Breast epithelium (tissue), 4 donors: ENCODE data around the gene BIRC2. TPM values are rescaled to one million over a fixed set of nuclear protein-coding genes. Genes with fewer than 3 reads are reported as not detected.

ENCODE experiments used
- DNase-seq, 2 donors: peaks; one replicate each; pipeline ENCODE4 v3.0.0-alpha.2; 2019; ENCODE audit warnings: low spot score in 2 of 2
- H3K27ac ChIP-seq, 2 donors: fragments of 200-600 bp; sonication (generic) in 1 of 2; one replicate each; pipeline ENCODE4 v1.5.1; 2016 to 2019; ENCODE audit warnings: mild to moderate bottlenecking in 1 of 2
- H3K27me3 ChIP-seq, 2 donors: fragments of 200-600 bp; sonication (generic) in 1 of 2; one replicate each; pipeline versions ENCODE4 v1.5.1 to v1.6.0; 2017 to 2019; ENCODE audit warnings: control low read depth in 1 of 2, mild to moderate bottlenecking in 1 of 2
- H3K36me3 ChIP-seq: fragments of 200-600 bp; one replicate; pipeline ENCODE4 v1.5.1; 2019
- H3K4me1 ChIP-seq, 2 donors: fragments of 200-600 bp; sonication (generic); one replicate each; pipeline ENCODE4 v1.5.1; 2016 to 2019; ENCODE audit warnings: control low read depth in 1 of 2
- H3K4me3 ChIP-seq, 3 donors: fragments of 200-600 bp; sonication (generic); 1 replicate in 2 of 3; 2 replicates in 1 of 3; pipeline ENCODE4 v1.5.1; 2016 to 2019; ENCODE audit warnings: mild to moderate bottlenecking in 3 of 3, moderate library complexity in 2 of 3
- H3K9me3 ChIP-seq, 2 donors: fragments of 200-600 bp; sonication (generic) in 1 of 2; one replicate each; pipeline ENCODE4 v1.5.1; 2016 to 2019; ENCODE audit warnings: control low read depth in 1 of 2
- CTCF ChIP-seq, 3 donors: fragments of 450-650 bp; IDR thresholded peaks; one replicate each; pipeline ENCODE4 v1.5.1; 2016 to 2017; ENCODE audit warnings: antibody characterized with exemption in 3 of 3, mild to moderate bottlenecking in 3 of 3, moderate library complexity in 3 of 3
- POLR2A ChIP-seq: fragments of 450-650 bp; IDR thresholded peaks from one replicate; pipeline ENCODE4 v1.6.1; 2016; ENCODE audit warnings: antibody characterized with exemption, mild to moderate bottlenecking, moderate library complexity
- POLR2AphosphoS5 ChIP-seq, 3 donors: sonication (generic); formaldehyde crosslinking; IDR thresholded peaks; one replicate each; pipeline ENCODE4 v1.6.1; 2017; ENCODE audit warnings: antibody characterized with exemption in 3 of 3
- intact Hi-C: fragments of 100-400 bp; cut with DNase I; formaldehyde crosslinking; loops from one replicate; pipeline ENCODE4 v1.15.1; 2023; ENCODE audit warnings: low total_unique reads
- total RNA-seq, 3 donors: library from RNA; depleted of rRNA; stranded (reverse); fragments of >200 nt; gene quantifications; one replicate each; pipeline ENCODE4 v1.1.0, GENCODE V29; 2016

BIRC2 gene
- total RNA-seq, 3 donors from 2014 or later, result 45.6 to 95.7 (median 48.5) TPM

- intact Hi-C loops, result no loop called here
- peaks cover 15% of the 10 kb centered on the region for H3K36me3 ChIP-seq
Observed at GRCh38 chr11:102402548-102402947, 55.5 kb downstream of the BIRC2 start.

GRCh38 chr11:102405501-102405900 is 58.5 kb downstream of the BIRC2 start:
- Histone ChIP-seq H3K4me3 (no peak overlapping the region), H3K27me3 (no peaks in the 10 kb centered on the region), H3K27ac (no peak overlapping the region), H3K9me3 (no peaks in the 10 kb centered on the region), H3K4me1 (no peaks in the 10 kb centered on the region), H3K36me3 (peaks cover 15% of the 10 kb centered on the region)
- intact Hi-C loops, result no loop called here
- TF ChIP-seq POLR2A (no peak), CTCF (IDR thresholded peaks at IDR 0.05) (no peak), POLR2AphosphoS5 (IDR thresholded peaks at IDR 0.05) (no peak)
- no peak for DNase-seq

More at GRCh38 chr11:102402548-102402947, 55.5 kb downstream of the BIRC2 start:
- no peak overlapping the region for H3K27ac ChIP-seq
- H3K4me3 ChIP-seq, result no peak overlapping the region
- H3K27me3 ChIP-seq, result no peaks in the 10 kb centered on the region
- TF ChIP-seq CTCF (IDR thresholded peaks at IDR 0.05), result no peak
- TF ChIP-seq POLR2A, result no peak
- TF ChIP-seq POLR2AphosphoS5 (IDR thresholded peaks at IDR 0.05), result no peak
- DNase-seq, result no peak
- no peaks in the 10 kb centered on the region for H3K4me1 ChIP-seq
- H3K9me3 ChIP-seq, result no peaks in the 10 kb centered on the region

- no peak for DNase-seq
- intact Hi-C loops, result no loop called here
- no peak overlapping the region for H3K27ac ChIP-seq
Observed at GRCh38 chr11:102406099-102406498, 59.1 kb downstream of the BIRC2 start.

GRCh38 chr11:102407901-102408300 is 60.9 kb downstream of the BIRC2 start:
- Histone ChIP-seq H3K4me3 (no peak overlapping the region), H3K36me3 (no peaks in the 10 kb centered on the region), H3K27me3 (no peaks in the 10 kb centered on the region), H3K4me1 (no peaks in the 10 kb centered on the region), H3K27ac (no peak overlapping the region), H3K9me3 (no peaks in the 10 kb centered on the region)
- TF ChIP-seq POLR2A (no peak), POLR2AphosphoS5 (IDR thresholded peaks at IDR 0.05) (no peak), CTCF (IDR thresholded peaks at IDR 0.05) (no peak)
- intact Hi-C loops, result no loop called here
- no peak for DNase-seq

More at GRCh38 chr11:102406099-102406498, 59.1 kb downstream of the BIRC2 start:
- no peak overlapping the region for H3K4me3 ChIP-seq
- H3K4me1 ChIP-seq, result no peaks in the 10 kb centered on the region
- peaks cover 9% of the 10 kb centered on the region for H3K36me3 ChIP-seq
- H3K27me3 ChIP-seq, result no peaks in the 10 kb centered on the region
- H3K9me3 ChIP-seq, result no peaks in the 10 kb centered on the region
- no peak for TF ChIP-seq CTCF (IDR thresholded peaks at IDR 0.05)
- TF ChIP-seq POLR2AphosphoS5 (IDR thresholded peaks at IDR 0.05), result no peak
- no peak for TF ChIP-seq POLR2A

- no peaks in the 10 kb centered on the region for H3K27me3 ChIP-seq
- TF ChIP-seq POLR2AphosphoS5 (IDR thresholded peaks at IDR 0.05) (no peak), CTCF (IDR thresholded peaks at IDR 0.05) (no peak), POLR2A (no peak)
- no peaks in the 10 kb centered on the region for H3K9me3 ChIP-seq
Observed at GRCh38 chr11:102408339-102408738, 61.3 kb downstream of the BIRC2 start.

More at GRCh38 chr11:102408339-102408738, 61.3 kb downstream of the BIRC2 start:
- Histone ChIP-seq H3K27ac (no peak overlapping the region), H3K4me1 (no peaks in the 10 kb centered on the region), H3K4me3 (no peak overlapping the region), H3K36me3 (no peaks in the 10 kb centered on the region)
- no peak for DNase-seq
- intact Hi-C loops, result no loop called here
